ENCODE results near the gene GLP1R. TPM values are rescaled to one million over a fixed set of nuclear protein-coding genes. Genes with fewer than 3 reads are reported as not detected.

Gene GLP1R
- total RNA-seq, 1 experiment from 2014 or later, result not detected

- BruUV-seq (replicated peaks), result no TSS peak
- POLR2A ChIA-PET, result no interaction called here
Observed at GRCh38 chr6:39057251-39058155, 8.9 kb downstream of the GLP1R start.

More at GRCh38 chr6:39057251-39058155, 8.9 kb downstream of the GLP1R start:
- RAD21 ChIA-PET (ENCODE audit: low non-redundant PET in 1 of 2, low total read pairs in 2 of 2, uncharacterized antibody in 2 of 2, unreplicated experiment in 2 of 2), result no interaction called here
- DNase-seq (ENCODE audit: low read depth, low spot score) (no peak), ATAC-seq (no peak)
- CTCF ChIA-PET, result no interaction called here
- H3K4me1 ChIP-seq (ENCODE audit: control insufficient read depth in 1 of 2, insufficient read depth in 2 of 2, low read length in 2 of 2), result no peaks in the 10 kb centered on the region
- no peaks in the 10 kb centered on the region for H3K9me2 ChIP-seq (ENCODE audit: insufficient read depth)
- intact Hi-C loops (cut with micrococcal nuclease), result no loop called here
- no peak overlapping the region for H3K9ac ChIP-seq (ENCODE audit: low read length)
- peaks cover 23% of the 10 kb centered on the region for H3K27me3 ChIP-seq (ENCODE audit: insufficient read depth, low read length)
- no peak overlapping the region for H3K27ac ChIP-seq (ENCODE audit: low read depth, low read length)
- H3K79me2 ChIP-seq (ENCODE audit: insufficient read depth, low read length), result no peaks in the 10 kb centered on the region
- no peak overlapping the region for H3K4me2 ChIP-seq (ENCODE audit: low read length)
- H3K4me3 ChIP-seq (replicated peaks in 1 of 2; ENCODE audit: low read depth in 1 of 2, low read length in 2 of 2), result no peak overlapping the region
- TF ChIP-seq SIN3A (IDR thresholded peaks at IDR 0.05; ENCODE audit: low read depth) (no peak), TCF7L2 (IDR thresholded peaks at IDR 0.05; ENCODE audit: borderline replicate concordance, extremely low read depth, insufficient read depth, insufficient read length) (no peak), POLR2A (IDR thresholded peaks at IDR 0.05; ENCODE audit: borderline replicate concordance, extremely low read depth, insufficient read depth, insufficient read length) (no peak), REST (IDR thresholded peaks at IDR 0.05; ENCODE audit: low read depth) (no peak), CTCF (IDR thresholded peaks at IDR 0.05 in 2 of 3, conservative IDR thresholded peaks at IDR 0.05 in 1 of 3; ENCODE audit: borderline replicate concordance in 1 of 3, insufficient read depth in 1 of 3, low read depth in 2 of 3, low read length in 2 of 3) (no peak), JUND (IDR thresholded peaks at IDR 0.05) (no peak), EZH2phosphoT487 (IDR thresholded peaks at IDR 0.05; ENCODE audit: borderline replicate concordance) (no peak), RAD21 (IDR thresholded peaks at IDR 0.05; ENCODE audit: low read depth) (no peak), FOSL1 (IDR thresholded peaks at IDR 0.05; ENCODE audit: low read depth) (no peak)
- no peaks in the 10 kb centered on the region for H3K36me3 ChIP-seq (ENCODE audit: control insufficient read depth in 1 of 2, insufficient read depth in 2 of 2, low read length in 2 of 2)
- no peak overlapping the region for H2AFZ ChIP-seq (ENCODE audit: low read depth, low read length, poor library complexity, severe bottlenecking)
- no peaks in the 10 kb centered on the region for H3K9me3 ChIP-seq (ENCODE audit: control insufficient read depth in 1 of 2, insufficient read depth in 1 of 2, low read depth in 1 of 2, low read length in 2 of 2)
- H4K20me1 ChIP-seq (ENCODE audit: insufficient read depth), result no peaks in the 10 kb centered on the region
